Measurements from ENCODE around the gene FOXP1.
A peak's percentile ranks its signal among the peaks of the same experiment; 100 is the strongest.

FOXP1 gene

GRCh38 chr3:71062952-71063772 lies 520.4 kb downstream of the FOXP1 start:
- peak; percentile 28 for DNase-seq

- no peak for DNase-seq
These were observed 521.2 kb downstream of the FOXP1 start for GRCh38 chr3:71062037-71062932.

GRCh38 chr3:71061581-71061980 lies 521.9 kb downstream of the FOXP1 start:
- no peak for DNase-seq

- no peak for DNase-seq
These were observed 522.5 kb downstream of the FOXP1 start for GRCh38 chr3:71061037-71061436.

GRCh38 chr3:71060536-71060935 lies 523.0 kb downstream of the FOXP1 start:
- no peak for DNase-seq

- no peak for DNase-seq
These were observed 526.0 kb downstream of the FOXP1 start for GRCh38 chr3:71057526-71057894.

GRCh38 chr3:71056327-71056726 lies 527.2 kb downstream of the FOXP1 start:
- no peak for DNase-seq

- DNase-seq = no peak
These were observed 528.1 kb downstream of the FOXP1 start for GRCh38 chr3:71055257-71056001.

GRCh38 chr3:71054312-71054711 lies 529.2 kb downstream of the FOXP1 start:
- DNase-seq = no peak

GRCh38 chr3:71053495-71053894 lies 530.0 kb downstream of the FOXP1 start:
- DNase-seq = no peak

GRCh38 chr3:71052716-71053115 lies 530.8 kb downstream of the FOXP1 start:
- no peak for DNase-seq

GRCh38 chr3:71051893-71052687 lies 531.4 kb downstream of the FOXP1 start:
- DNase-seq = no peak

- no peak for DNase-seq
These were observed 532.3 kb downstream of the FOXP1 start for GRCh38 chr3:71051259-71051595.

- peak; percentile 38 for DNase-seq
These were observed 532.8 kb downstream of the FOXP1 start for GRCh38 chr3:71050538-71051258.

- no peak for DNase-seq
These were observed 533.4 kb downstream of the FOXP1 start for GRCh38 chr3:71050166-71050537.

GRCh38 chr3:71048948-71049347 lies 534.6 kb downstream of the FOXP1 start:
- DNase-seq = no peak

GRCh38 chr3:71047616-71048531 lies 535.7 kb downstream of the FOXP1 start:
- no peak for DNase-seq

GRCh38 chr3:71046791-71047190 lies 536.7 kb downstream of the FOXP1 start:
- no peak for DNase-seq

GRCh38 chr3:71045917-71046282 lies 537.6 kb downstream of the FOXP1 start:
- no peak for DNase-seq

- DNase-seq = no peak
These were observed 538.2 kb downstream of the FOXP1 start for GRCh38 chr3:71045212-71045916.
